Loucy (cell line): ENCODE results near the gene FAM219A.
A peak's percentile ranks its signal among the peaks of the same experiment; 100 is the strongest.

ENCODE experiments used
- H2AFZ ChIP-seq: fragments of 200-600 bp; sonication (generic); 2 replicates; pipeline ENCODE4 v1.6.0; 2016; ENCODE audit warnings: antibody characterized with exemption, mild to moderate bottlenecking, low read length, moderate library complexity
- H3F3A ChIP-seq: fragments of 200-600 bp; 2 replicates; pipeline ENCODE4 v1.6.0; 2016; ENCODE audit warnings: antibody characterized with exemption, low read depth, mild to moderate bottlenecking
- H3K27me3 ChIP-seq: fragments of 200-600 bp; sonication (generic); 2 replicates; pipeline ENCODE4 v1.6.1; 2014; ENCODE audit warnings: low read length, mild to moderate bottlenecking; ENCODE audit not compliant: insufficient read depth, poor library complexity, severe bottlenecking
- H3K36me3 ChIP-seq: fragments of 200-600 bp; sonication (generic); 2 replicates; pipeline ENCODE4 v1.6.1; 2016; ENCODE audit warnings: low read length; ENCODE audit not compliant: insufficient read depth
- H3K4me1 ChIP-seq: fragments of 200-600 bp; sonication (generic); 2 replicates; pipeline ENCODE4 v1.5.1; 2014; ENCODE audit warnings: low read length, mild to moderate bottlenecking; ENCODE audit not compliant: insufficient read depth, poor library complexity, severe bottlenecking
- H3K4me2 ChIP-seq: fragments of 200-600 bp; sonication (generic); 2 replicates; pipeline ENCODE4 v1.6.0; 2014; ENCODE audit warnings: antibody characterized with exemption, low read length, low read depth, mild to moderate bottlenecking; ENCODE audit not compliant: poor library complexity, severe bottlenecking
- H3K4me3 ChIP-seq: fragments of 200-600 bp; sonication (generic); 2 replicates; pipeline ENCODE4 v1.5.1; 2014; ENCODE audit warnings: low read length, mild to moderate bottlenecking, mixed read lengths; ENCODE audit not compliant: poor library complexity, severe bottlenecking
- H3K79me2 ChIP-seq: fragments of 200-600 bp; sonication (generic); 2 replicates; pipeline ENCODE4 v1.6.1; 2014; ENCODE audit warnings: low read length; ENCODE audit not compliant: insufficient read depth
- H3K9ac ChIP-seq: fragments of 200-600 bp; sonication (generic); 2 replicates; pipeline ENCODE4 v1.6.0; 2014; ENCODE audit warnings: mild to moderate bottlenecking, low read depth, low read length, moderate library complexity; ENCODE audit not compliant: poor library complexity, severe bottlenecking
- H3K9me2 ChIP-seq: fragments of 200-600 bp; sonication (generic); replicated peaks from 2 replicates; pipeline ENCODE4 v1.6.1; 2016; ENCODE audit warnings: low read depth, low read length, mixed read lengths
- H3K9me3 ChIP-seq: fragments of 200-600 bp; sonication (generic); 2 replicates; pipeline ENCODE4 v1.6.1; 2014; ENCODE audit warnings: mild to moderate bottlenecking, antibody characterized with exemption, low read length, low read depth; ENCODE audit not compliant: insufficient read depth
- H4K20me1 ChIP-seq: fragments of 200-600 bp; sonication (generic); 2 replicates; pipeline ENCODE4 v1.6.0; 2014; ENCODE audit warnings: antibody characterized with exemption, low read length, mild to moderate bottlenecking; ENCODE audit not compliant: insufficient read depth, poor library complexity, severe bottlenecking
- CTCF ChIP-seq: fragments of 200-600 bp; sonication (generic); conservative IDR thresholded peaks from 2 replicates; pipeline ENCODE4 v1.5.1; 2014; ENCODE audit warnings: mild to moderate bottlenecking, antibody characterized with exemption, low read length
- EZH2phosphoT487 ChIP-seq: fragments of 200-600 bp; IDR thresholded peaks from 2 replicates; pipeline ENCODE4 v1.6.1; 2018; ENCODE audit warnings: antibody characterized with exemption, mild to moderate bottlenecking, moderate library complexity, borderline replicate concordance

The FAM219A gene

GRCh38 chr9:34454571-34455065 is 3.8 kb downstream of the FAM219A start:
- Histone ChIP-seq H3K4me1 (peaks cover 30% of the 10 kb centered on the region), H3K9ac (no peak overlapping the region), H3K4me2 (no peak overlapping the region), H3F3A (0 out of 2 replicates have a peak, but pooled peaks cover 5% of the 10 kb centered on the region), H3K9me3 (no peaks in the 10 kb centered on the region), H4K20me1 (no peaks in the 10 kb centered on the region), H3K79me2 (peaks cover 5% of the 10 kb centered on the region; the same call in 1 of the 2 replicates), H3K4me3 (no peak overlapping the region), H2AFZ (no peak overlapping the region), H3K36me3 (no peaks in the 10 kb centered on the region), H3K9me2 (no peaks in the 10 kb centered on the region), H3K27me3 (no peaks in the 10 kb centered on the region)
- TF ChIP-seq CTCF (peak; percentile 40), EZH2phosphoT487 (no peak)

GRCh38 chr9:34452568-34452967 is 5.8 kb downstream of the FAM219A start:
- Histone ChIP-seq H3K4me2 (no peak overlapping the region), H3K36me3 (no peaks in the 10 kb centered on the region), H3K9me3 (no peaks in the 10 kb centered on the region), H3K9ac (no peak overlapping the region), H4K20me1 (no peaks in the 10 kb centered on the region), H3K4me1 (peaks cover 26% of the 10 kb centered on the region), H3K27me3 (no peaks in the 10 kb centered on the region), H3K4me3 (no peak overlapping the region), H3F3A (0 out of 2 replicates have a peak, but pooled peaks cover 5% of the 10 kb centered on the region), H2AFZ (no peak overlapping the region), H3K9me2 (no peaks in the 10 kb centered on the region), H3K79me2 (peaks cover 2% of the 10 kb centered on the region; the same call in 1 of the 2 replicates)
- TF ChIP-seq CTCF (no peak), EZH2phosphoT487 (no peak)

DNA sequence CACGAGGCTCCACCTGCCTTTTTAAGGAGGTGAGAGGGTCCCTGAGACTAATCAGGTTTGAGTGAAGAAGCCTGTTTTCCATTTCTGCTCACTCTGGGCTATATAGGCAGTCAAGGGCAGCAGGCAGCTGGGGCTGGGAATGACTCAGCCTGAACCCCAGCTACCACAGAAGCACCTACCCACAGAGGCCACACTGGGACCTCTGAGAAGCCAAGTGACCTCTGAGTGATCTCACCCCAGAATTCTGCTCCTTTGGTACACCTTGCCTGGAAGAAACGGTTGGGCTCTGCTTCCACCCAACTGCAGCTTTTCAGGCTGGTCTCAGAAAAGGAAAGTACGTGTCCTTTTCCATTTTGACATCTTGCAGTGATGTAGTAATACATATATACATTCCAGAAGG is 6.8 kb downstream of the FAM219A start:
- Histone ChIP-seq H3K27me3 (no peaks in the 10 kb centered on the region), H3K9ac (no peak overlapping the region), H3K4me1 (peaks cover 16% of the 10 kb centered on the region), H3K9me3 (no peaks in the 10 kb centered on the region), H3K79me2 (no peaks in the 10 kb centered on the region), H3K4me3 (no peak overlapping the region), H2AFZ (no peak overlapping the region), H3K36me3 (no peaks in the 10 kb centered on the region), H3K9me2 (no peaks in the 10 kb centered on the region), H4K20me1 (no peaks in the 10 kb centered on the region), H3K4me2 (no peak overlapping the region), H3F3A (0 out of 2 replicates have a peak, but pooled peaks cover 4% of the 10 kb centered on the region)
- TF ChIP-seq CTCF (no peak), EZH2phosphoT487 (no peak)
